Hepatocyte (in vitro differentiated cells): ENCODE data around the gene CSPG4.

ENCODE experiments used
- CTCF ChIP-seq: fragments of 200-600 bp; sonication (generic); IDR thresholded peaks from 2 replicates; pipeline ENCODE4 v1.5.1; 2016; ENCODE audit warnings: antibody characterized with exemption, mild to moderate bottlenecking; ENCODE audit not compliant: poor library complexity
- EZH2 ChIP-seq: fragments of 200-600 bp; sonication (generic); IDR thresholded peaks from 2 replicates; pipeline ENCODE4 v1.6.1; 2016; ENCODE audit warnings: antibody characterized with exemption, mild to moderate bottlenecking, borderline replicate concordance

- TF ChIP-seq CTCF (no peak), EZH2 (no peak)
Measured at GRCh38 chr15:75684648-75685047, 28.0 kb downstream of the CSPG4 start.
